H9 (cell line): ENCODE measurements around the gene RICTOR. TPM values are rescaled to one million over a fixed set of nuclear protein-coding genes. Genes with fewer than 3 reads are reported as not detected.

Source experiments
- DNase-seq: peaks from one replicate; pipeline ENCODE4 v3.0.0-alpha.2; 2017
- H2AFZ ChIP-seq: one replicate; pipeline ENCODE4 v1.6.1; 2013; ENCODE audit warnings: mild to moderate bottlenecking, low read length, control low read depth, moderate library complexity
- H2AK5ac ChIP-seq: 2 replicates; pipeline ENCODE4 v1.6.1; 2013; ENCODE audit warnings: low read length, control low read depth, mixed read lengths; ENCODE audit not compliant: insufficient read length
- H2BK120ac ChIP-seq: one replicate; pipeline ENCODE4 v1.6.1; 2013; ENCODE audit warnings: low read depth, mild to moderate bottlenecking, low read length, control low read depth, inconsistent platforms; ENCODE audit not compliant: poor library complexity, severe bottlenecking
- H2BK12ac ChIP-seq: 2 replicates; pipeline ENCODE4 v1.6.1; 2013; ENCODE audit warnings: low read length, control low read depth, mixed read lengths, low read depth; ENCODE audit not compliant: insufficient read length
- H2BK15ac ChIP-seq: 2 replicates; pipeline ENCODE4 v1.6.1; 2013; ENCODE audit warnings: low read depth, low read length, control low read depth
- H2BK20ac ChIP-seq: one replicate; pipeline ENCODE4 v1.6.1; 2013; ENCODE audit warnings: low read depth, mild to moderate bottlenecking, low read length, control low read depth, inconsistent platforms; ENCODE audit not compliant: poor library complexity, severe bottlenecking
- H2BK5ac ChIP-seq: 2 replicates; pipeline ENCODE4 v1.6.1; 2013; ENCODE audit warnings: low read length, control low read depth, mixed read lengths; ENCODE audit not compliant: insufficient read length
- H3K14ac ChIP-seq: 2 replicates; pipeline ENCODE4 v1.6.1; 2013; ENCODE audit warnings: low read length, control low read depth; ENCODE audit not compliant: insufficient read depth
- H3K18ac ChIP-seq: 2 replicates; pipeline ENCODE4 v1.6.1; 2013; ENCODE audit warnings: low read depth, mild to moderate bottlenecking, mixed read lengths, low read length, control low read depth; ENCODE audit not compliant: insufficient read length
- H3K23ac ChIP-seq: 2 replicates; pipeline ENCODE4 v1.6.1; 2013; ENCODE audit warnings: low read length, control low read depth, mixed read lengths, low read depth; ENCODE audit not compliant: insufficient read length
- H3K23me2 ChIP-seq: 2 replicates; pipeline ENCODE4 v1.6.1; 2013; ENCODE audit warnings: low read depth, mild to moderate bottlenecking, mixed read lengths, low read length, control low read depth; ENCODE audit not compliant: insufficient read length, poor library complexity, severe bottlenecking
- H3K27ac ChIP-seq: 2 replicates; pipeline ENCODE4 v1.5.1; 2013; ENCODE audit warnings: low read length, control low read depth, mixed read lengths, low read depth; ENCODE audit not compliant: insufficient read length
- H3K27me3 ChIP-seq: 2 replicates; pipeline ENCODE4 v1.6.1; 2013; ENCODE audit warnings: low read length, control low read depth, inconsistent platforms; ENCODE audit not compliant: insufficient read depth
- H3K4ac ChIP-seq: 2 replicates; pipeline ENCODE4 v1.6.1; 2013; ENCODE audit warnings: low read depth, mild to moderate bottlenecking, control low read depth, inconsistent platforms, low read length, moderate library complexity
- H3K4me1 ChIP-seq: 2 replicates; pipeline ENCODE4 v1.6.1; 2013; ENCODE audit warnings: low read length, control low read depth, inconsistent platforms; ENCODE audit not compliant: insufficient read depth
- H3K4me2 ChIP-seq: 2 replicates; pipeline ENCODE4 v1.6.1; 2013; ENCODE audit warnings: low read length, control low read depth, mixed read lengths; ENCODE audit not compliant: insufficient read length, insufficient read depth
- H3K56ac ChIP-seq: 2 replicates; pipeline ENCODE4 v1.6.1; 2013; ENCODE audit warnings: low read depth, mild to moderate bottlenecking, mixed read lengths, low read length, control low read depth; ENCODE audit not compliant: insufficient read length
- H3K79me1 ChIP-seq: 2 replicates; pipeline ENCODE4 v1.6.1; 2013; ENCODE audit warnings: low read depth, mild to moderate bottlenecking, moderate library complexity, low read length, control low read depth, inconsistent platforms; ENCODE audit not compliant: insufficient read depth, poor library complexity, severe bottlenecking
- H3K79me2 ChIP-seq: 2 replicates; pipeline ENCODE4 v1.6.1; 2013; ENCODE audit warnings: low read length, control low read depth, inconsistent platforms; ENCODE audit not compliant: insufficient read depth
- H3K9ac ChIP-seq: 2 replicates; pipeline ENCODE4 v1.6.1; 2013; ENCODE audit warnings: low read length, control low read depth, mixed read lengths; ENCODE audit not compliant: insufficient read length; ENCODE audit errors: extremely low read depth
- H3K9me3 ChIP-seq: one replicate; pipeline ENCODE4 v1.6.1; 2013; ENCODE audit warnings: low read depth, low read length, inconsistent platforms; ENCODE audit not compliant: control insufficient read depth
- H3T11ph ChIP-seq: one replicate; pipeline ENCODE4 v1.6.1; 2013; ENCODE audit warnings: mild to moderate bottlenecking, low read length, control low read depth, inconsistent platforms
- H4K20me1 ChIP-seq: one replicate; pipeline ENCODE4 v1.6.1; 2013; ENCODE audit not compliant: control insufficient read depth, insufficient read length, insufficient read depth
- H4K5ac ChIP-seq: 2 replicates; pipeline ENCODE4 v1.6.1; 2013; ENCODE audit warnings: low read depth, mild to moderate bottlenecking, mixed read lengths, low read length, control low read depth; ENCODE audit not compliant: insufficient read length
- H4K8ac ChIP-seq: replicated peaks from 2 replicates; pipeline ENCODE4 v1.6.1; 2013; ENCODE audit warnings: low read length, control low read depth, mixed read lengths, low read depth; ENCODE audit not compliant: insufficient read length
- H4K91ac ChIP-seq: 2 replicates; pipeline ENCODE4 v1.6.1; 2013; ENCODE audit warnings: low read depth, mild to moderate bottlenecking, moderate library complexity, mixed read lengths, low read length, control low read depth; ENCODE audit not compliant: insufficient read length
- H3K27ac Mint-ChIP-seq, 3 experiments: 2 replicates in 2 of 3; 3 replicates in 1 of 3; pipeline ENCODE4 v1.8.0; 2020 to 2021; ENCODE audit warnings: mixed read lengths in 3 of 3, mild to moderate bottlenecking in 1 of 3, moderate library complexity in 1 of 3
- H3K27me3 Mint-ChIP-seq: 2 replicates; pipeline ENCODE4 v1.8.0; 2021; ENCODE audit warnings: low read depth, mild to moderate bottlenecking, moderate library complexity, mixed read lengths
- H3K36me3 Mint-ChIP-seq, 3 experiments: 2 replicates in 2 of 3; 3 replicates in 1 of 3; pipeline ENCODE4 v1.8.0; 2020 to 2021; ENCODE audit warnings: low read depth in 3 of 3, mixed read lengths in 3 of 3; ENCODE audit not compliant: insufficient read depth in 1 of 3
- H3K4me1 Mint-ChIP-seq, 2 experiments: 2 replicates each; pipeline ENCODE4 v1.8.0; 2020; ENCODE audit warnings: mixed read lengths in 2 of 2
- H3K4me3 Mint-ChIP-seq, 2 experiments: 2 replicates in 1 of 2; 3 replicates in 1 of 2; pipeline ENCODE4 v1.8.0; 2020 to 2021; ENCODE audit warnings: mild to moderate bottlenecking in 2 of 2, mixed read lengths in 2 of 2, moderate library complexity in 1 of 2
- H3K9me3 Mint-ChIP-seq, 2 experiments: 2 replicates in 1 of 2; 3 replicates in 1 of 2; pipeline ENCODE4 v1.8.0; 2020; ENCODE audit warnings: mild to moderate bottlenecking in 2 of 2, mixed read lengths in 2 of 2, moderate library complexity in 1 of 2
- CTCF ChIP-seq: fragments of 200-600 bp; sonication (generic); conservative IDR thresholded peaks from 3 replicates; pipeline ENCODE4 v1.8.0; 2021; ENCODE audit warnings: antibody characterized with exemption, mild to moderate bottlenecking
- WGBS: extraction: QIAGEN DNeasy Blood & Tissue Kit; methylation state at CpG from one replicate; pipeline ENCODE4 v1.1.7; 2013; ENCODE audit warnings: missing lambda C conversion rate, low lambda C conversion rate, mixed read lengths; ENCODE audit not compliant: insufficient read length; ENCODE audit errors: extremely low coverage; 5-methylcytosine and 5-hydroxymethylcytosine counted together
- total RNA-seq: library from RNA; stranded (reverse); gene quantifications from 2 replicates; pipeline ENCODE4 v1.2.1, GENCODE V29; 2021

RICTOR gene
- total RNA-seq, 1 experiment from 2014 or later: 20.9 TPM

GRCh38 chr5:38927470-38927869 lies 146.7 kb downstream of the RICTOR start:
- no peak overlapping the region for H3K4me3 Mint-ChIP-seq
- Histone ChIP-seq H4K91ac (no peak overlapping the region), H3K4me2 (no peak overlapping the region), H3K23ac (no peak overlapping the region), H3K4ac (no peak overlapping the region), H3K79me1 (no peaks in the 10 kb centered on the region), H3K79me2 (no peaks in the 10 kb centered on the region), H3T11ph (no peak overlapping the region), H3K56ac (no peak overlapping the region), H2BK15ac (no peak overlapping the region), H3K27ac (no peak overlapping the region), H4K8ac (no peak overlapping the region), H3K27me3 (no peaks in the 10 kb centered on the region), H2BK5ac (no peak overlapping the region), H3K4me1 (no peaks in the 10 kb centered on the region), H3K18ac (no peak overlapping the region), H2AFZ (no peak overlapping the region), H3K14ac (no peak overlapping the region), H2AK5ac (no peak overlapping the region), H4K20me1 (no peaks in the 10 kb centered on the region), H3K9ac (no peak overlapping the region), H4K5ac (no peak overlapping the region), H2BK120ac (no peak overlapping the region), H3K9me3 (no peaks in the 10 kb centered on the region), H3K23me2 (no peaks in the 10 kb centered on the region), H2BK12ac (no peak overlapping the region), H2BK20ac (no peak overlapping the region)
- peaks cover 5% of the 10 kb centered on the region in 2 experiments; a peak in 3 of 5 replicates for H3K9me3 Mint-ChIP-seq
- no peak for DNase-seq
- TF ChIP-seq CTCF: no peak
- H3K27me3 Mint-ChIP-seq: no peaks in the 10 kb centered on the region
- H3K4me1 Mint-ChIP-seq: peaks cover 16 to 23% of the 10 kb centered on the region in 2 experiments
- WGBS: no CpG with 5 or more reads among the region's 2 CpGs
- H3K27ac Mint-ChIP-seq: no peak overlapping the region
- H3K36me3 Mint-ChIP-seq: peaks cover 2 to 9% (median 3%) of the 10 kb centered on the region in 3 experiments; a peak in 5 of 7 replicates
